Inflammatory macrophage (primary cell): ENCODE data around the gene TLR9.

Experiments
- DNase-seq, 2 donors: peaks; one replicate each; pipeline ENCODE4 v3.0.0-alpha.2; 2020 to 2022

TLR9 gene

DNA sequence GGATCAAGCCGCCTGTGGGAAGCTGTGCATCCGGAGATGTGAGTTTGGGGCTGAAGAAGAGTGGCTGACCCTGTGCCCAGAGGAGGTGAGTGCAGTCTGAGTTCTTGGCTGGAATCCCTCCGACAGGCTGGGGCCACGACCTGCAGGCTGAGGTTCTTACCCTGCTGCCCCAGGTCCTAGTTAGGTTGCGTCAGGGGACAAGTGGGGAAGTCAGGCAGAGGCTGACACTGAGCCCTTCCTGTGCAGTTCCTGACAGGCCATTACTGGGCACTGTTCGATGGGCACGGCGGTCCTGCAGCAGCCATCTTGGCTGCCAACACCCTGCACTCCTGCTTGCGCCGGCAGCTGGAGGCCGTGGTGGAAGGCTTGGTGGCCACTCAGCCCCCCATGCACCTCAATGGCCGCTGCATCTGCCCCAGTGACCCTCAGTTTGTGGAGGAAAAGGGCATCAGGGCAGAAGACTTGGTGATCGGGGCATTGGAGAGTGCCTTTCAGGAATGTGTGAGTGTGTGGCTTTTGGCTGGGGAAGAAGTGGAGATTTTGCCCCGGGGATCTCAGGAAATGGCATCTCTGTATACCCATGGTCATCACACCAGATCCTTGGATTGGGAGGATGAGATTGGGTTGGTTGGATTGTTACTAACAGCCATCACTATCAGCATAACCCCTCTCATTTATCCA, 21.4 kb upstream of the TLR9 start:
- peak; percentile 72 to 82 for DNase-seq

DNA sequence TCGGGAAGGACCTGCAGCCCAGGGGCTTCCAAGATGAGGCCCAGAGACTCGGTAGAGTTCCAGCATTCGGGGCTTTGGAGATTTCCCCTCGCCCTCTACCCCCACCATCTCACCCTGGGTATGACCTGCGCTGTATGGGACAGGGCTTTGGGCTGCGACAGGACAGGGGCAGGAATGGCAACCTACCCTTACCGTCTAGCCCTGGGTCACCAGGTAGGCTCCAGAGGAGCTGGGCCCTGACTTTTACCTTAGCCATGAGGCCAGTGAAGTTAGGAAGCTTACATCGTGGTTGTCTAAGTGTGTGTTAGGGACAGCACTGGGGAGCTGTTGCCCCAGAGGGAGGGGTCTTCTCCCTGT, 20.8 kb upstream of the TLR9 start:
- no peak for DNase-seq

DNA sequence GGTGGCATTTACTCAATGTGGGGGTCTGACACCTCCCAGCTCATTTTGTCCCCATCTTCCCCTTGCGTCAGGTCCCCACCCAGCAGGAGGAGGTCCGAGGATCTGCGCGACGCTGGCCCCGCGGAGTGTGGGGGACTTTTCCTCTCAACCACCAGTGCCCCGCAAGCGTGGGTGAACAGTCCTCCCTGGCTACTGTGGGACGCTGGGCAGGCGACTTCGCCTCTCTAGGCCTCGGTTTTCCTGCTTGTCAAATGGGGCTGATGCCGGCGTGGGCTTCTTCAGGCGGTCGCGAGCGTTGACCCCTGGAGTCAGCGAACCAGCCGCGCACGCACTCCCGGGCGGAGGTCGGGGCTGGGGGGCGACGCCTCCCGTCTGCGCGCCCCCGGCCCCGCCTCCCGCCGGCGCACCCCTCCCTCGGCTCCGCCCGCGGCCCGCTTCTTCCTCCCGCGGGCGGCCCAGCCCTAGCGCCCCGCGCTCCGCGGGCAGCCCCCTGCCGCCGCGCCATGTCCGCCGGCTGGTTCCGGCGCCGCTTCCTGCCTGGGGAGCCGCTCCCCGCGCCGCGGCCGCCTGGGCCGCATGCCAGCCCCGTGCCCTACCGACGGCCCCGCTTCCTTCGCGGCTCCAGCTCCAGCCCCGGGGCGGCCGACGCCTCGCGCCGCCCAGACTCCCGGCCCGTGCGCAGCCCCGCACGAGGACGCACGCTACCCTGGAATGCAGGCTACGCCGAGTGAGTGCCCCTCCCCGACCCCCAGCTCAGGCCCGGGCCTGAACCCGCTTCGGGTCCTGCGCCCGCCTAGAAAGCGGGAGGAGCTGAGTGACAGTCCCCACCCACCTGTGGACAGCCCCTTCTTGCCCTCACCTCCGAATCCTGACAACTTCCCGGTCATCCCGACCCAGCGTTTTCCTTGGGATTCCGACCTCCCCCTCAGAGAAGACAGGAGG, 20.1 kb upstream of the TLR9 start, which contains the start of gene PPM1M:
PPM1M (plus strand) TSS at position 438 of the 942 bp plus-strand sequence; CDS start at position 504, 66 bp downstream.
- DNase-seq = peak; percentile 67 to 88

DNA sequence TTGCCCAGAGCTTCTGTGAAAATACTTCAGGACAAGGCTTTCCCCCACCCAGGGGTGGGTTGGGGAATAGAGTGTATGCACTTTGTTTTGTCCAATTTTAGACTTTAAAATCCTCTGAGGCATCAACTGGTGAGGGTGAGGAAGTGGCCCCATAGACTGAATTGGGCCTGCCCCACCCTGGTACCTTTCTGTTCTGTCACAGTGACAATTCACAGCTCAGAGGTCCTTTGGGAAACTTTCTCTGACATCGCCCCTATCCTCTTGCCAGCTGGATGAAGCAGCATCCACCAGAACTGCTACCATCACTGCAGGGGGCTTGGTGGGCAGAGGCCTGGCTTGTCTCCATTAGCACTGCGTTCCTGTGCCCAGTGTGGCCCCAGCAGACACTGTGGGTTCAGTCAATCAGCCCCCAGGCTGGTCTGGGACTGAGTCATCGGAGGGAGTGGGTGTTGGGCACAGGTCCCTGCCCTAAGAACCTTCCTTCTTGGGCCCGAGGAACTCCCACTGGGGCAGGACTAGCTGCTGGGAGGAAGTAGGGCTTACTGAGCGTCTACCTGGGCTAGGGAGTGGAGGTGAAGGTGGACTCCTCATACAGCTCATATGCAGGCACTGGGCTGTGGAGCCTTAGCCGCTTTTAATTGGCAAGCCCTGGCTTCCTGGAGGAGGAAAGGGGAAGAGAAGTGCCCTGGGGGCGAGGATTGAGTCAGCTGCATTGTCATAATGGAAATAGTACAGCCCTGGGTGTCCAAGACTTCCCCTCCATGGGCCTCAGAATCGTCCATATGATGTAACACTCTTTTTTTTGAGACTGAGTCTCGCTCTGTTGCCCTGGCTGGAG, 18.6 kb upstream of the TLR9 start:
- DNase-seq = peak; percentile 95 to 96

DNA sequence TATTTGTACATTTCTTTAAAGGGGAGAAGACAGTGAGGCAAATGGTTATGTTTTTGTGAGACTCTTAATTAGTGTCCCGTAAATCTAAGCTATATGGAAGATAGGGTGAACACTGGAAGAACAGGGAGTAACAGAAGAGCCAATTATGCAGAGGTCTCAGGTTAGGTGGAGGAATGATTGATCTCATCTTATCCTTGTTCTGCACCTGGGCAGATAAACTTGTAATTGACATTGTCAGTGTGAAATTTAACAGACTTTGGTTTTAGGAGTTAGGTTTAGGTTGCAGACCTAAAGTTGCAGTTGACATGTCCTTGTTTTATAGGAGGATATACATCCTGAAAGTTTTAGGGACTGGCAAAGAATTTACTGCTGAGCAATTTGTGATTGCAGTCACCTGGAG, 16.6 kb upstream of the TLR9 start:
- no peak for DNase-seq

DNA sequence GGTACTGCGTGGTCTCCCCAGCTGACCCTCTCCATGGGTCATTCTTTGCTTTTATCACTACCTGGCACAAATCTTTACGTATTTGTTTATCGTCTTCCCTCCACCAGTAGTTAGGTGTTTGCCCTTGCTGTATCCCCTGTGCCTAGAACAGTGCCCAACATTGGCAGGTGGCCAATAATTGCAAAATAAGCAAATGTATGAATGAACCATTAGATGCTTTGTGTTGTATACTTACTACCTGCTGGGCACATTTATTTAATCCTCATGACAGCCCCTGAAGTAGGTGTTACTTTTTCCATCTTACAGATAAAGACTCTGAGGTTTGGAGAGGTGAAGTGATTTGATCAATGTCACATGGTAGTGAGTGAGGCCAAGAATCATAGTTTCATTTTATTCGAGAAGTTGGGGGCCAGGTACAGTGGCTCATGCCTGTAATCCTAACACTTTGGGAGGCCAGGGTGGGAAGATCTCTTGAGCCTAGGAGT, 15.5 kb upstream of the TLR9 start:
- no peak for DNase-seq

DNA sequence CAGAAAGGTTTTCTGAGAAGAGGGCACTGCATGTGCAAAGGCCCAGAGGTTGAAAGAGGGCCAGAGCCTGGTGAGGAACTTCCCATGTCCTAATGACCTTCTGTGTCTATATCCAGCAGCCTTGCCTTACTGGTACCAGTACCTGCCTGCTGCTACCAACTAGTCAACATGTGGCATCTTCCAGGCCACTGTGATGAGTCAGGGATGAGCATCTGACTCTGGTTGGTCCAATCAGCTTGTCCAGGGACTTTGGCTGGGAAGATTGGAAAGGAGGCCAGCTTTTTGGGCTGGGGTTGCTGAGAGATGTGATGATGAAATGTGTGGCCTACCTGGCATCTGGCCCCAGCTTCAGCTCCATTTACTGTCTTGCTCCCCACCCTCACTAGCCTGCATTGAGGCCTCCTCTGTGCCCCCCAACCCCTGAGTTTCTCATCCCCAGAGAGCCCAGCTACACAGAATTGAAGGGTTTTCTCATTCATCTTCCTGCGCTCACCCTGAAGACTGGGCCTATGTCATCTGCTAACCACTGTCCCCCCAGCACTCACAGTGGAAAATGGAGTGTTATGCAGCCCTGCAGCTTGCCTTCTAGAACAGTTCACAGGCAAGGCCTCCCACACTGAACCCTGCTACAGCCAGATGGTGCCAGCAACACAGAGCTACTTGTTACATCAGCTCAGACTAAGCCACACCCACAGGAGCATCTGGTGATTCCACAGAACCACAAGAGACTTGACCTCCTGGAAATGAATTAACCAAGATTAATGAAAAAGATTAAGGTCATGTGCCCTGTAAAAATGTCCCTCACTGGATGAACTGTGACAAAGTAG, 14.8 kb upstream of the TLR9 start:
- peak; percentile 90 to 96 for DNase-seq

DNA sequence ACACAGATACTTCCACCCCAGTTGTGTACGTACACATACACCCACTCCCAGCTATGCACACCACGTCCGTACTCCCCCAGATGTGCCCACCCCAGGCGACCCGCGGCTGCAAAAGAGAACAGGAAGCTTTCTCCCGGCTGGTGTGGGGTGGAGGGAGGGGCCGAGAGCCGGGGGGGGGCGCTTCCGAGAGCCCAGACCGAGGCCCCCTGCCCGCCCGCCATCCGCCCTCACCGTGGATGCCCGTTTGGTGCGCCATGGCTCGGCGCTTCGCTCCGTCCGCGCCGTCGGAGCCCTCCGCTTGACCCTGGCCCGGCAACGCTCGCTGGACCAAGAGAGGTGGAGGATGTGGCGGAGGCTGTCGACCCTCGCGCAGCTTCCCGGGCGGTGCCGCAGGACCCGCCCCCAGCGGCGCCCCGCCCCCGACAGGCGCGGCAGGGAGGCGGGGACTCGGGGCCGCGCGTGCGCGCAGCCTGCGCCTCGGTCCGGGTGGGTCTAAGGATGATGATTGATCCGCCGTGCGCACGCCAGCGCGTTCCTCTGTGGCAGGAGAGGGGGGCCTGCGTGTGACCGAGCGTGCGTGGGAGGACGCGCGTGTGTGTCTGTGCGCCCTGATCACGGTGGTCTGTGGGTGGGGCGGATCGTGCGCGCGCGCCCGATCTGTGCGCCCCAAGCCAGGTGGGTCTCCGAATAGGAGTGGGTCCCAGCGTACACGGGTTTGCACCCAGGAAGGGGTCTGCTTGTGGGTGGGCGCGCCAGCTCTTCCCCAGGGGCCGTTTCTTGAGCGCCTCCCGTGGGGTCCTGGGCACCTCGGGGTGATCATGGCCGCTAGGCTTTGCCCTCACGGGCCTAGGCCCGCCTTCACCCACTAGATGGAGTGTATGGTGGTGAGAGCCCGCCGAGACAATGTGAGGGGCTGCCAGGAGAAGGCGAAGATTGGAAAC, 13.6 kb upstream of the TLR9 start, which contains the start of gene TWF2:
TWF2 (minus strand) TSS at position 398 of the 941 bp plus-strand sequence; CDS start at position 256, 142 bp downstream.
- peak; percentile 88 to 94 for DNase-seq

DNA sequence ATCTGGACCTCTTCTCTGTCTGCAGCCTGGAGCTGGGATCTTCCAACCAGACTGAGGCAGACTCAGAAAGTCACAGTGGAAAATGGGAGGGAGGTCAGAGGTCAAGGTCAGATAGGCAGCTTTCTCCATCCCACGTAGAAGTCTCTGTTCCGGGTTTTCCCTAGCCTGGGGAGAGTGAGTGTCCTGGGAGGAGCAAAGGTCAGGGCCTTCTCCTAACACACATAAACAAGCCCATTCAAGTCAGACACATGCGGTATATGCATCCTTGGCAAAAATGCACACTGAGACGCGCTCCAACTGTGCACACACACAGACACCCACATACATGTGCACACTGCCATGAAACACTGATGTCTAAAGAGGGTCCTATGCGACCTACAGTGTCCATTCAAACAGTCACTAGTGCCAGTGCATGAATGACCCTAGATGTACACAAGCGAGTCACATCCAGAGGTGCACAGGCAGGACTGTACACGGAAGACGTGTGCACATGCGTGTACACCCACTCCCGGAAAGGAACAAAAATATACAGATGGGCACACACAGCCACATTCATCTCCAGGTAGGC, 12.8 kb upstream of the TLR9 start:
- peak; percentile 76 to 89 for DNase-seq

DNA sequence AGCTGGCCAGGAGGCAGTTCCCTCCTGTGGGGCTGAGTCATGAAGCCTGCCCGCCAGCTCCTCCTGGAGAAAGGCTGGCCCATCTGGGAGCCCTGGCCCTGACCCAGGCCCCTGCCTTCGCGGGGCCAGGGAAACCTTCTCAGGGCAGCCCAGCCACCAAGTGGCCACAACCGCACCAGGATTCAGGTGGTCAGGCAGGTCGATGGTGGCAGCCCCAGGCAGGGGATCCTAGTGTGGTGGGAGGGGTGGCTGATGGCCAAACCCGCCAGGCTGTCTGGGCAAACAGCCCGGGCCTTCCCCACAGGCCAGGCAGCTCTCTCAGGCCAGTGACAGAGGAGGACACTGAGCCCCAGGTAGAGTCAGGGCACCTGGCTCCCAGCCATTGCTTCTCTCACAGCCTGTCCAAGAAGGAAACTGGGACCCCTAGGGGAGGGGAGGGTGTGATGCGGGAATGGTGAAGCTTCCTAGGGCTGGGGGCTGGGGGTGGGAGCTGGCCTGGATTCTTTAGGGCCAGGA, 12.3 kb upstream of the TLR9 start:
- peak; percentile 82 to 88 for DNase-seq

DNA sequence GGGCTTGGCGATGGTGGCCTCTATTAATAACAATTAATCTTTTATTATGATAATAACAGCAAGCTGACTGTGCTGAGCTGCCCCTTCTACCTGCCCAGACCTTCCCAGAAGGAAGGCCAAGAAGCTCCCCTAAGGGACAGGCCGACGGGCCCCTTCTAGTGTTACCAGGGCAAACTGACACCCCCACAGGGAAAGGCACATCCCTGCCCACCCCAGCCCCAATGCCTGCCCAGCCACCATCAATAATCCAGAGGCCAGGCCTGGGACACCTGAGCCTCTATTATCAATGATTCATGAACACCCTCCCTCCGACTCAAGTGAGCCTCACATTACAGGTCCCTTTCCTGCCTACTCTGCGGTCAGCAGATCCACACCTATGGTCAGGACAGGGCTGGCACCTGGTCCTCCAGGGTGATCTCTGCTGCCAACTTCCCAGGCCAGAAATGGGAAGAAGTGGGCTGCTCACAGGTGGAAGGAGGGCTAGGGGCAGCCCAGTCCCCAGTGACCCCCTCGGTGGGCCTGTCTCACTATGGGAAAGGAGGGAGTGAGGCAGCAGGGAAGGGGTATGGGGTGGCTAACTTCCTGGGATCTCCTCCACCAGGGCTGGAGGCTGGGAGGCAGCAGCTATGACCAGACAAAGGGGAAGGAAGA, 11.7 kb upstream of the TLR9 start:
- DNase-seq = no peak

DNA sequence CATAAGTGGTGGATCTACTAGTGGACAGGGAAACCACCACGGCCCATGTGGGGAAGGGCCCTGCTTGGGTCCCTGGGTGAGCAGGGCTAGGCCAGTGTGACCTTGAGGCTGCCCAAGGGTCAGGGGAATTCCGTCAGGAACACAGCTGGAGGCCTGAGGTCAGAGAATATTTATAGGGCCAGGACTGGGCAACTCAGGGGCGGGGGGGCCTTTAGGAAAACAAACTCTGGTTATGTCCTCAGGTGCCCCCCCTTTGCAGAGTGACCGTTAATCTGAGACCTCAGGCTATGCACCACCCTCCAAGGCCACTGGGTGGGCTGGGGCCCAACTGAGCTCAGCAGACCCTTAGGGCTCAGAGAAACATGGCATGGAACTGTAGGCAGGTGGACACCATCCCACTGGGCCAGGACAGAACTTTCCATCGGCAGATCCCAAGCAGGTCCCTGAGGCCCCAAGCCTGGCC, 11.0 kb upstream of the TLR9 start:
- DNase-seq = no peak

DNA sequence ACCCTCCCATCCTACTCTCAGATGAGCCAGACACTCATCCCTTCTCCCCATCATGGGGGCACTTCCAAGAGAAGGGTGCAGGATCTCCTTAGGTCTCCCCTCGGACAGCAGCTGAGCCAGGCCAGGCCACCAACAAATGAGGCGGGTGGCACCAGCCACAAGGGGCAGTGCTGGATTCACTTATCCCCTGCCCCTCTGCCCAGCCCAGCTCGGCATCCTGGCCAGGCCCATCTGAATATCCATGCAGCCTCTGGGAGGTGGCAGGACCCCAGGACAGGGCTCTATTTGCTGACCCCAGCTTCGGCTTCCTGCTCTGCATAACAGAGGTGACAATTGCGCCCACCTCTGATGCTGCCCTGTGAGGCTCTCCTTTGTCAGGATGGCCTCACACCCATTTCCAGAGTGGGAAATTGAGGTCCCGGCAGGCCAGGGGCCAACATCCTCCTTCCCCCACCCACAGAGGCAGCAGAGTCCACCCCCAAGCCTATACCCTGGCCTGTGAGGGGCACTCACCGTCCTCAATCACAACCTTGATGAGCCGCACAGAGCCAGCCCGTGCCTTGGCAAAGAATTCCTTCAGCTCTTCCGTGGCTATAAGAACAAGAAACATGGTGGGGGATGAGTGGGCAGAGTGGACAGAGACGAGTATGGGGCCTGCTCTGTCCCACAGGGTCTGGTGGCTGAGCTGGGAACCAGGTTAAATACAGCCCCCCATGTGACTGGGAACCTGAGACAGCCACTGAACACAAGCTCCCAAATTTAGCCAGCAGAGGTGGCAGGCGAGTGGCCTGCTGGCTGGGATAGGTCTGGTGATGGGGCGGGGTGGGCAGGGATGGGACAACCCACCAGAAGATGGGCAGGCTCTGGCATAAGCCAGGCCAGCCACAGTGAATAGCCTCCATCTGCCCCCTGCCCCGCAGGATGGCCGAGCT, 9.3 kb upstream of the TLR9 start:
- DNase-seq = no peak

DNA sequence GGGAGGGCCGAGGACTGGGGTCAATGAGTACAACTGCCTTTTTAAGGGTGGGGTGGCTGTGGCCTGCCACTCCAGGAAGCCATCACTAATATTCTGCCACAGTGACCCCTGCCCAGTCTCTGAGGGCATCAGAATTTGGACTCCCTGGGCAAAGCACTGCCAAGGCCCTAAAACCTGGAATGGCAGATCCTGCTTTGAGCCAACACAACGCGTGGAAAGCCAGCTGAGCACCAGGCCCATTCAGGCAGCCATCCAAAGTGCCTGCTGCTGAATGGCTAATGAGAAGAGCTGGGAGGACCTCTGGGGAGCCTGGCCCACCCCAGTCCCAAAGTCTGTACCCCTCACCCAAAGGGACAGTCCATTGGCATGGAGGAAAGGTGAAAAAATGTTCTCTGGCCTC, 8.5 kb upstream of the TLR9 start:
- no peak for DNase-seq

DNA sequence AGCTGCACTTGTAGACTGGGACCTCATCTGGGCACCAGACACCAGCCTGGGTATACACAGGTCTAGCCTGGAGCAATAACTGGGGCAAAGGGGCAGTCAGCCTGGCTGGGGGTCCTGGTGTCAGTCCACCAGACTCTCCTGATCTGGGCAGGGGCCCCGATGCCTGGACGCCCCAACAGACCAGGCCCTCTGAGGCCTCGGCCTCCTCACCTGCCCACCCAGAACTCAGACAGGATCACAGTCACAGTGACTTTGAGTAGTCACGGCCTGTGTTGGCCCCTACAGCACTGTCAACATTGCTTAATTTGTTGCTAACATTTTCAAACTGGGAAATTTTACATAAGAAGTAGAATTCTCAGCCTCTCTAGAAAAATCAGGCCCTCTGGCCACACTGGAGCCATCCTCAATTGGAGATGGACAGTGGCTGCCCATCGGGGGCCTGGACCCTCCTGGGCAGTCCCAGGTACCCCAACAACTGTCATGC, 7.7 kb upstream of the TLR9 start:
- DNase-seq = no peak

DNA sequence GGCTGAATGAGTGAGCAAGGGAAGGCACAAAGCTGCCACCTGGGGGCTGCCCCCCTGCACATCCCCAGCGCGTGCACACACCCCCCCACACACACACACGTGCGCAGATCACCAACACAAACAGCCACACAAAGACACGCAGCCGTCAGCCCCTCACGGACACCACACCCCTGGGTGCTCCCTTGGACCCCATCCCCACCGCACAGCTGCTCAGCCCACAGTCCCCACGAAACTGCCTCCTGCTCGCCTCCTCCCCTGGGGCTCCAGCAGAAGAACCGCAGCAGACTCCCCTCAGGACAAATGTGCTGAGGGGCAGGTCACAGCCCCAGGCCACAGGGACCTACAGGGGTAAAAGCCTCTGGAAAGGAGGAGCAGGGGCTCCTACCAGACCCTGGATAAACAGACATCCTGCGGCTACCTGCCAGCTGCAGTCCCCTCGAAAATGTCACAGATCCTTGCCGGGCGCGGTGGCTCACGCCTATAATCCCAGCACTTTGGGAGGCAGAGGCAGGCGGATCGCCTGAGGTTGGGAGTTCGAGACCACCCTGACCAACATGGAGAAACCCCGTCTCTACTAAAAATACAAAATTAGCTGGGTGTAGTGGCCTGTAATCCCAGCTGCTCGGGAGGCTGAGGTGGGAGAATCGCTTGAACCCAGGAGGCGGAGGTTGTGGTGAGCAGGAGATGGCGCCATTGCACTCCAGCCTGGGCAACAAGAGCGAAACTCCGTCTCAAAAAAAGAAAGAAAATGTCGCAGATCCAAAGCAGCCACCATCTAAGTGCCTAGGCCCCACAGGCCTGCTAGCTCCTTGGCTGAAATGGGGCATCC, 7.0 kb upstream of the TLR9 start:
- DNase-seq = no peak
